DMS153 (cell line): ENCODE results near the gene PIGZ.
A peak's percentile ranks its signal among the peaks of the same experiment; 100 is the strongest.

Source experiments
- DNase-seq: peaks from one replicate; lab custom pipeline; 2025; lab: John Stamatoyannopoulos, UW

PIGZ gene

DNA sequence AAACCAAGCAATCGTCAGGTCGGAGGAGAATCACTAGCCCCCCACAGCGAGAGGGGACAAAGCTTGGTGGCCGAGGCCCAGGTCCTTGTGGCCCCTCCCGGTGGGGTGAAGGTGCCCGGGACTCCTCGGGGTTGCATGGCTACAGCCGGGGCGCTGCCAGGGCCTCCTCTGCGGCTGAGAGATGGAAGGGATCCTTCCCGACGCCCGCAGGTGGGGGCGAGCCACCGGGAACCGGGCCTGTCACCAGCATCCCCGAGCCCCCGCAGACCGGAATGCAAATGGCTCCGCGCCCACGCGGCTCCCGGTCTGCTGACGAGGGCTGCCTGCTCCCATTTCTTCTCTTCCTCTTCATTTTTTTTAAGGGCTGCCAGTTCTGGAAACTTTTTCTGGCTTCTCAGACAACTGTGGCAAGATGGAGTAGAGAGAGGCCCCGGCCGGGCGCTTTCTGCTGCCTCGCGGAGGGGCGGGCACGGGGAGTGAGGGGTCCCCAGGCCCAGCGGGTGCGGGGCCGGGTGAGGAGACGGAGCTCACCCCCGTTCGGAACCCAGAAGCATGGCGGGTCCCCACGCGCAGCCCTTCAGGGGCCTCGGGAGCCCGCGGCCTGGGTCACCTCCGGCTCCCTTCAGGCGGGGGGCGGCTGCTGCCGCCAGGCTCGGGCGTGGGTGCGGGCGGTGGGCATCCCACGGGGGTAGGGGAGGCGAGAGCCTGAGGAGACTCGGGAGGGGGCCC, 33.5 kb upstream of the PIGZ start:
- no peak for DNase-seq

DNA sequence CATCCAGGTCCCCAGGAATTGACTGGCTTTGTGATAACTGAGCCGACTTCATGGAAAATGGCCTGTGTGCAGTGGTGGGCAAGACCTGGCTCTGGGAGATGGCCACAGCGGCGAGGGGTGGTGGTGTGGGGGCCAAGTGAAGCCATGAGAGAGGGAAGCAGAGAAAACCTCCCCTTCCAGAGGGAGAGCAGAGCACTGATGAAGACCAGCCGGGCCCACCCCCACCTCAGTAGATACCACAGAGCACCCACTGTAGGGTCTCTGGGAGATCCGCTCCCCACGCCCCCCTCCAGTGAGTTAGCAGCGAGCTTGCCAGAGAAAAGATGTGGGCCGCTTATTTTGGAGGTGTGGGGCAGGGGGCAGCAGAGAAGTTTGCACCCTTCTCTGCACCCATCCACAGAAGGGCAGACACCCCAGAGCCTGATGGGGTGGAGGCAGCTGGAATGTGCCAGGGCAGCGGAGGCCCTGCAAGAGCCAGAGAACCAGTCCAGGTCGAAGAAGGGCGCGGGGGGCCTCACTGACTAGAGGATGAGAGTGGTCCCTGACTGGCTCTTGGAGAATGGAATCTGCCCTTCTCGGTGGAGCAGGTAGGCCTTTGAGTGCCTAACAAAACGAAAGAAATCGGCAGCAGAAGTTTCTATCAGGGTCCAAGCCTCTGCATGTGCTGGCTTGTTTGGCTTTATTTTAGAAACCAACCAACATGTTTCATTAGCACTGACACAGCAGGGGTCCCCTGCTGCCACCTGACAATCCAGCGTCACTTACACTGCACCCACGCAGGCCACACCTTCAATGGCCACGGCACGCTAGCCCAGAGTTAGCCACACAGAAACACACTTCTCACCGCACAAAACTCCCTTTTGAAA, 32.7 kb upstream of the PIGZ start:
- peak; percentile 28 for DNase-seq

DNA sequence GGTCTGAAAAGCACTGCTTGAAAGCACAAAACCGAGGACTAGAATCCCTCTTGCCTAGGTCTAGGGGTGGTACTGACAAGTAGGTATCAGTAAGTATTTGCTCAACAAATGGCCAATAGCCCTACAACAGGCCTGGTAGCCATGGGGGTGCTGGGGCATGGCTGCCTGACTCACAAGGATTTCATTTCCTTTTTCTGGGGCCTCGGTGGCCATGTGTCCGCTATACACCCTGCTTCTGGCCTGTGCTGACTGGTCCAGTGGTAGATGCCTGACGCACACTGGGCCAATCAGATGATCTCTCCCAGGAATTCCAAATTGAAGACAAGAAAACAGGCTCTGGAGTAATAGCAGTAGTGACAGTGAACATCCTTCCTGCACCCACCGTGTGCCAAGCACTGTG, 31.6 kb upstream of the PIGZ start:
- DNase-seq: no peak

DNA sequence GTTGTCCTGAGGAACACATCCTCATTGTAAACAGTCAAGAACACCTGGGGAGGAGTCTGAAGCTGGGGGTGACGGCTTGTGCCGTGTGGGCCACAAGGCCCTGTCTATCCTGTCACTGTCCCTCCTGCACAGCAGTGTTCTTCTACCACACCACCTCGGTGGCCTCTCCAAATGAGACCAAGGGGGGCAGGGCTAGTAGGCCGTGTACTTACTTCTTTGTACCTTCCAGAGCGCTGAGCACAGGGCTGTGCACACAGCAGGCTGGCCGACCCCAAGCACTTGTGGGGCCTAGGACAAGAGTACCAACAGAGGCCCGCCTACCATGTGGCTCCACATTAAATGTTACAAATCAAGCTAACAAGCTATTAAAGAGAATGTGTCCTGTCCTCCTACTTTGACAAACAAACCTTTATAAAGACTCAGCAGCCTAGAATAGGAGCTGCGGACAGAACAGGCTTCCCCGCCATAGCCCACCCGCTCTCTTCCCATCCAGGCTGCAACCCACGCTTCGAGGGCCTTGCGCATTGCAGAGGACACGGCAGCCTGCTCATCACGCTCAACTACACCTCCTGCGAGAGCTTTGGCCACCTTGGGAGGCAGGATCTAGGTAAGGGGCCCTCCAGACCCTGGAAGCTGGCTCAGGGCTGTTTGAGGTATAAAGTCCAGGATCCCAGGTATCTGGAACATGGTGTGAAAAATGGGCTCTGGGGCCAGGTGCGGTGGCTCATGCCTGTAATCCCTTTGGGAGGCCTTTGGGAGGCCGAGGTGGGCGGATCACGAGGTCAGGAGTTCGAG, 30.5 kb upstream of the PIGZ start:
- no peak for DNase-seq

DNA sequence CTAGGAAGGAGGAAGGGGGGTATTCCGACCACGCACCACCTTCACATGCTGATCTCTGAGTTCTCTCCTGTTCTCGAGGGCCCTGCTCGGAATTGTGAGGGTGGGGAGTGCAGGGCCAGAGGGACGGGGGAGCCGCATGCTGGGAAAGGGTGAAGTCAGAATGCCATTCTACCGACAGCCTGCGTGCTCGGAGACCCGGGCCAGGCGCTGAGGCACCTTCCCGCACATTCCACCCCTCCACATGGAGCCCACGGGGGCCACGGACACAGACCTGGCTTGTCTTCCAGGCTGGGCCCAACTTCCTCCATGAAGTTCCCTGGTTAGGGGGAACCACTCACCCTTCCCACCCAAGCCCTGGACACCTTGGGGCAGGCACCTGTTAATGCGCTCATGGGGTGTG, 28.7 kb upstream of the PIGZ start:
- no peak for DNase-seq

DNA sequence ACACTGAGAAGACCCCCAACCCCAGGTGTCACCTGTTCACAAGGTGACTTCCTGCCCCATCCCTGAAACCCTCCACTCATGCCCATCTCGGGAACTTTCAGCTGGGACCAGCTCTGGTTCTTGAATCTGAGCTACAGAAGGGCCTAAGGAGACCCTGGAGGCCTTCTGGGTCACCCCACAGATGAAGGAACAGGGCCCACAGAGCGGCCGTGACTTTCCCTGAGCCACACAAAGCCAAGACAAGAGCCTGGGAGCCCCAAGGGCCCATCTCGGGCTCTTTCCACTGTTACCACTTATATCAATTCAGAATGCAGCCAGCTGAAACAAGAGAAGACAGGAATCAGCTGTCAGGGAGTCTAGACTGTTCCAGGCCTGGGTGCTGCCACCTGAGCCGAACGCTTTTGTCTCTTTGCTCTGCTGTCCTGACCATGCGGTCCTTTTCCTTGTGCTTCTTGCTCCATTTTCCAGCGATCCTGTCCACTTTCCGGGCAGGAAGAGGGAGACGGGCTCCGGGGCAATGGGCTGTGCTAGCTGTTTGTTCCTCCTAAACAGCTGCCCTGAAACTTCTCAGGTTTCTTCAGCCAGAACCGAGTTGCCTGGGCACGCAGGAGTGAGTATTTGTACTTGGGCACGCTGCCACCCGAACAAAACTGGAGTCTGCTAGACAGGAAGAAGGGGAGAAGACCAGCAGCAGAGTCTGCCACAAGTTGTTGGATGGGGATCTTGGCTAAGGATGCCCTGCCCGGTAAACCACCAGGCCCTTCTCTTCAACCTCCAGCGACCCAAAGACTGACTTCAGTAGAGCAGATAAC, 28.0 kb upstream of the PIGZ start:
- DNase-seq: no peak

DNA sequence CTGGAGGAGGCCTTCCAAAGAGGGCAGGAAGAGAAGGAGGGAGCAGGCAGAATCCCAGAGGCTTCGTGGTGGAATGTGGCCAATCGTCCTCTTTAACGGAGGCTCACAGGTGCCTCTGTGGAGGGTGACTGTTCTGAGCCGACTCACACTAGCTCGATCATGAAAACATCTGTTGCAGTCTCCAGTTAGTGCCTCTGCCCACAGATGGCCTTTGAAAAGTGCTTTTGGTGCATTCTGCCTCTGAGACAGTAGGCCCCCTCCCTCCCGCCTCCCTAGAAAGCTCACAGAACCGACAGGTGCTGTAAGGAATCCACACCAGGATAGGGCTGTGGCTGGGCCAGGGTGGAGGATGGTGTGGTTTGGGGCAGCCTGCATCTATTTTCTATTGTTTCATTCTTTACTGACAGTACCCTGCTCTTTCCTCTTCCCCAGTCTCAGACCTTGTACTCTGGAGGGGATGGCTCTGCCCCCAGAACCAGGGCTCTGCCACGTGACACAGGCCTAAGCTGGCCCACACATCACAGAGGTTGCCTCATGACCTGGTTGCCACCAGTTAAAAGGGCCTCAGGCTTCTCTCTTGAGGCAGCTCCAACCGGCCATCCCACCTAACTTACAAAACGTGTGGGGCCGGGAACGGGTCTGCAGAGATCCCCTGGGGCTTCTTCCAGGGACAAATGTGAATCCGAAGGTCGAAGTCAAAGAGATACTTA, 27.2 kb upstream of the PIGZ start:
- no peak for DNase-seq

DNA sequence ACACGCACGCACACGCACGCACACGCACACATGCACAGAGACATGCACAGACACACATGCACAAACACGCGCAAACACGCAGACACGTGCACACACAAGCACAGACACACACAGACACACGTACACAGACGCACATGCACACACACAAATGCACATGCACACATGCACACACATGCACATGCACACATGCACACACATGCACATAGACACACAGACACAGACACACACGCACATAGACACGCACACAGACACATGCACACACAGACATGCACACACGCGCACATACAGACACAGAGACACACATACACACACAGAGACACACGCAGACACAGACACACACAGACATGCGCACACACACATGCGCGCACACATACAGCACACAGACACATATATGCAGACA, 26.4 kb upstream of the PIGZ start:
- no peak for DNase-seq

DNA sequence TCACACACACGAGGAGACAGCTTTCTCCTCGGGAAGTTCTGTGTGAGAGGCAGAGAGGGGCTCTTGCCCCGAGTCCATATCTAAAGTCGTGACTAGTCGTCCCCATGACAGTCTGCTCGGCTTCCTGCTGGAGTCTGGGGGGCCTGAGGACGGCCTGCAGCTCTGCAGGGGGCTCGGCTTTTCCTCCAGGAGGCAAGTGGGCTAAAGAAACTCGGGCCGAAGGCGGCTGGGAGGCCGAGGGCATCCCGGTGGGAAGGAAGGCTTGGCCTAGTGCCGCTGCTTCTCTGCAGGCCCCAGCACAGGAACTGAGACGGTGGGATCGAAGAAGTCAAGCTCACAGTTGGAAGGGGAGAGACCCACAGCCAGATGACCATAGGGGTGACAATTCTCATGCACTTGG, 25.4 kb upstream of the PIGZ start:
- no peak for DNase-seq

DNA sequence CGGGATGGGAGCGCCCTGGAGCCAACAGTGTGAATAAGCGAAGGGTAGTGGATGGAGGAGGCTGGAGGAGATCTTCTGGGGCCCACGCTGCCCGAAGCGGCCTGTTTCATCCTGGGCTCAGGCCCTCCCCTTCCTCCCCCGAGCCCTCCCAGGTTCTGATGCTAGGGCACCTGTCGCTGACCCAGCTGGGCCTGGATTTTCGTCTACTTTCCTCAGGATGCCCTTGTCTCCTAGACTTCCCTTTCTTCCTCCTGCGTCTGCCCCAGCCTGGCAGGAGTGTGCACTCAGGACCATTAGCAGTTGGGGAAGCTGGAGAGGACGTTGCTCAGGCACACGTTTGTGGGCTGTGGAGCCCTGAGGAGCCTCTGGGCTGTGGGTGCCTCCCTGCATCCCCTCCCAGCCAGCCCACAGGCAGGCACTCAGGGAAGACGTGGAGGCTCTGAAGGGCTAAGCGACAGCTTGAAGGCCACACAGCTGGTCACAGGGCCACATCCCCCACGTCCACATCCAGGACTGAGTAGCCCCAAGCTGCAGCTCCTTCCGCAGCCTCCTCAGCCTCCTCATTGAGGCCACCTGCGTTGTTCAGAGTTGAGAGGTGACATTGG, 23.9 kb upstream of the PIGZ start:
- DNase-seq: no peak

DNA sequence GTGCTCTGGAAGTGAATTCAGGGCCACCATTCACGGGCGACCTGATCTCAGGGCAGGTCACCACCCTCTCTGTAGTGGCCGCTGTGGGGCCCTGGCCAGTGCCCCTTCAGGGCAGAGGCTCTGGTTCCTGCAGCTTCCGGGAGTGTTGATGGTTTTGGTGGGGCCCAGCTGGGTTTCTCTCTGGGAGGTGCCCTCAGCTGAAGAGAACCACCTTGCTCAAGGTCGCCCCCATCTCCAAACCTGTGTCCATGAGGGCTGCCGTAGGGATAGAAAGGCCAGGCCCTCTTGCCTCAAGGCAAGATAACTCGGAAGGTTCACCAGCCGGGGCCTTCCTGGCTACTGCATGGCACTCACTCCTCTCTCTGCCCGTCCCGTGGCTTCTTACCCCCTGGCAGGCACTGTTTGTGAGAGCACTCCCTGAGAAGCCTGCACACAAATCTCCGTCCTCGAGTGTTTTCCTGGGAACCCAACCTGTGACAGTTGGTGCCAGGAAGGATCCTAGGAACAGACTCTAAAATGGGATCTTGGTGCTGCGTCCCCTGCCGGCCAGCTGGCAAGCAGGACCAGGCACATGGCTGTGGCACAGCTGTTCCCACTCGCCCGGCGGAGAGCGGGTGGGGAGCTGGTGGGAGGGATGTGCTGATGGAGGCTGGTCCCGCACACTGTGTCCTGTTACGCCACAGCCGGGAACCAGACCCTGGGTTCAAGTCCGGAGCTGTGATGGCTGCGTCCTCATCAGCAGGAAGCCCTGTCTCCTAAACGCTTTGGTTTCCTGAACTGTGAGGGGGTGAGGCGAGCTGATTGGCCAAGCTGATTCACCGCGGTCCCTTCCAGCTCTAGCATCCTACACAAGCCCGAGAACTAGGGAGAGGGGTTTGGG, 23.2 kb upstream of the PIGZ start:
- no peak for DNase-seq

DNA sequence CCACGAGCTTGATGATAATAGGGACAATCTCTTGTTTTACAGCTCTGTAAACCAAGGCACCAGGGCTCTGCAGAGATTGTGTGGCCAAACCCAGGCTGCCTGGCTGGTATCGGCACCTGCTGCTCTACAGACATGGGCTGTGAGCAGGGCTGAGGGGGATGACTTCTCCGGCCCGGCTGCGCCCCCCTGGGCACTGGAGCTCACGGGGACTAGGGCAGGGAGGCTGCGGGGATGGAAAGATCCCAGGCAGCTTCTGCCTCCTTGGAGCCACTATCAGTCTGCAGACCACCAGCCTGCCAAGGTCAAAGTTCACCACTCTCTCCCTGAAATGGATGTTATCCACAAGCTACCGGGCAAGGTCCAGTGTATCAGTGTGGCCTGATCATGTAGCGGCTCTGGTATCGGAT, 22.0 kb upstream of the PIGZ start:
- DNase-seq: no peak

DNA sequence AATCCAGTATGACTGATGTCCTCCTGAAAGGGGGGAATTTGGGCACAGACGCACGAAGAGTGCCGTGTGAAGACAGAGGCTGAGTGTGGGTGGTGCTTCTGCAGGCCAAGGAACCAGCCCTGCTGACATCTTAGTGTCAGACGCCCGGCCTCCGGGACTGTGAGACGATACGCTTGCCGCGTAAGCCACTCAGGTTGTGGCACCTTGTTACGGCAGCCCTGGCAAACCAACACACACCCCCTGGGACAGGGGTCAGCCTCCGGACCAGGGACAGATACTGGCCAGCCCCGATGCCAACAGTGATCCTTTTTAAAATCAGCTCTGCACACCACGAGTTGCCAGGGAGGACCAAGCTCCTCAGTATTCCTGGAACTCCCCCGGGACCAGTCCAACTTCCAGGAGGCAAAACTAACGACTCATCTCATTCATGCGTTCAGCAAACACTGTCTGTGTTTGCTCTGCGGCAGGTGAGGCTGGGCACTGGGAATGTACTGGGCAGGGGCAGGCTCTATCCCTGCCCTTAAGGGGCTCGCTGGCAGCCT, 21.2 kb upstream of the PIGZ start:
- DNase-seq: peak; percentile 59

DNA sequence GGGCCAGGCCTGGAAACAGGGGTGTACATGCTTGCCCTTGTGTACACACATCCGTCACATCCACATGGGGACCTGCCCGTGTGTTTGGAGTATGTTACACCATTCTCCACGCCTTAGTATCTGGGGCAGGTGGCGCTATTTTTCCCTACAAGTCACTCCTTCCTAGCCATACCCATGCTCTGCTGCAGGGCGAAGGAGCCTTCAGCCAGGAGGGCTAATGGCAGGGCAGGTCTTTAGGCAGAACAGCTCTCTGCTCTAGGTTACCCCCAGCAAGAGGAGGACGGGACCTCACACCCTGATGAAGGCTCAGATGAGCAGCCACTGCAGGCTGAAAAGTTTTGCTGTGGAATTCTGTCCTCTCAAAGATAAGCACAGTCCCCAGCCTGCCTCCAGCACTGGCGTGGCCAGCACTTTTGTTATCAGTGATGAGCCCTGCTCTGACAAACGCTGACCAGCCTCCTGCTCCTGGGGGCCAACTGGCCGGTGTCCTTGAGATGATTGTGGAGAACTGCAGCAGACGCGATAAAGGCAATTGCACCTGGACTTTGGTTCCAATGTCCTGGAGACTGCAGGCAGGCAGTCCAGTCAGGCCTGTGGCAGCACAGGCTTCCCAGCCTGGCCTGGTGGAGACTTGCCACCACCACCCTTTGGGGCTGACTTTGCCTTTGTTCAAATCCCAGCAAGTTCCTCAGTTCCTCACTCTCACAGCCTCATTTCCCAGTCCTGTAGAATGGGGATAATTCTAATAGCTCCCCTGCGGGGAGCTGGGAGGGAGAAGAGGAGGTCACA, 19.8 kb upstream of the PIGZ start:
- no peak for DNase-seq

DNA sequence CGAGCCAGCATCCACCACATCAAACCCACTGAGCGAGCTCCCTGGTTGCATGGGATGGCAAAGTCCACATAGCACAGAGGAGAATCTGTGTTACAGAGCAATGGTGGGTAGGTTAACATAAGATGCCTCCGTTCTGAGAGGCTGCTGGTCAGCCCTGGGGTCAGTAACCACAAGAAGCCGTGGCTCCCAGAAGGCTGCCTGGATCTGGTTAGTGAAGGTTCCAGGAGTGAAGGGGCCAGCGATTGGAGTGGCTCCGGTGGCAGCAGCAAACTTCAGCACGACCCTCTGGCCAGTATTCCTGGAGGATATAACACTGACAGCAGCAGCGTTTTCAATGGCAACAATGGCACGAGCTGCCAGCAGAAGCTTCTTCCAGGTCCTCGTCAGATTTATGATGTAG, 18.4 kb upstream of the PIGZ start:
- DNase-seq: no peak

DNA sequence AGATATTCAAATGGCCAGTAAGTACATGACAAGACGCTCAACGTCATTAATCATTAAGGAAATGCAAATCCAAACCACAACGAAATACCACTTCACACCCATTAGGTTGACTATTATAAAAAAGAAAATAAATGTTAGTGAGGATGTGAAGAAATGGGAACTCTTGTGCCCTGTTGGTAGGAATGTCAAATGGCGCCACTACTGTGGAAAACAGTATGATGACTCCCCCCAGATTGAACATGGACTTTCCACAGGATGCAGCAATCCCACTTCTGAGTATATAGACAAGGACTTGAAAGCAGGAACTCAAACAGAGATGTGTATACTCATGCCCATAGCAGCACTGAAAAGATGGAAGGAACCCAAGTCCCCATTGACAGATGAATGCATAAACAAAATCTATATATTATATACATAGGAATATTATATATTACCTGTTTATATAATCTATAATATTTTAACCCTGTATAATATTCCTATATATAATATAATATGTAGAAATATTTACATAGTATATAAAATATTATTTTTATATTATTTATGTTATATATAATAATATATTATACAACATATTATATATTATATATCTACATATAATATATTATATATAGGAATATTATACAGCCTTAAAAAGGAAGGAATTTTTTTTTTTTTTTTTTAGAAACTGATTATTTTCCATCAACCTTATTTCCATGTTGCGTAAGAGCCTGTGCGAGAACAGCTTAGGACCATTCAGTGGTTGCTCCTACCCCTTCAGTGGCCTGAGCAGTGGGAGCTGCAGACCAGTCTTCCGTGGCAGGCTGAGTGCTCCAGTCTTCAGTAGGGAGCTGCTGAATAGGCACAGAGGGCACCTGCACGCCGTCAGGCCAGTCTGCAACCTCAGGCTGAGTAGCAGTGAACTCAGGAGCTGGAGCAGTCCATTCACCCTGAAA, 17.6 kb upstream of the PIGZ start:
- no peak for DNase-seq

DNA sequence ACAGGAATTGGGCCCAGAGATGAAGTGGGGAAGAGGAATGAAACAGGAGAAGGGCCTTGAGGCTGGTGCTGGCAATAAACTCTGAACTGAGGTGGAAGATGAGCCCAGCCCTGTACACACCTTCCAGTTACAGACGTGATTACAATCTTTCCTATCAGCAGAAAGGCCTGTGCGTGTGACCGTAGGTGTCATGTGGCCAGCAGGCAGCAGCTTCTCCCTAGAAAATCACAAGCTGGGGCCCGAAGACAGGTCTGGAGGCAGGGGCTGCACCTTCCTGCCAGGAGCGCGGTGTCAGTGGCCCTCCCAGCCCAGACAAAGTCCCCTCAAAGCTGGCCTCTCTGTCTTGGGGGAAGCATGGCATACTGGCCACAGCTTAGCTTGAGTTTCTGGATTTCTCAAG, 16.7 kb upstream of the PIGZ start:
- DNase-seq: no peak

DNA sequence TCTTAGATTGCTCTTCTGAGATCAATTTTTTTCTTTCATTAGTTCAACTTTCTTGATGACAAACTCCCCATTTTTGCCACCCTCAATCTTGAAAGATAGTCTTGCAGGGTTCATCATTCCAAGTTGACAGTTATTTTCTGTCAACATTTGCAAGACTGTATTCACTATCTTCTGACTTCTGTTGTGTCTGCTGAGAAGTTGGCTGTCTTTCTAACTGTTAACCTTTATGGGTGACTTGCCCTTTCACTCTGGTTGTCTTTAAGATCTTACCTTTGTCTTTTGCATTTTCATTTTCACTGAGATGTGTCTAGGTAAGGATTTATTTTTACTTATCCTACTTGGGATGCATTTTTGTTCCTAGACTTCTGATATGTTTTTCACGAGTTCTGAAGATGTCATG, 14.6 kb upstream of the PIGZ start:
- DNase-seq: no peak
